ENCODE measurements around the gene ROBO1.

Gene ROBO1

DNA sequence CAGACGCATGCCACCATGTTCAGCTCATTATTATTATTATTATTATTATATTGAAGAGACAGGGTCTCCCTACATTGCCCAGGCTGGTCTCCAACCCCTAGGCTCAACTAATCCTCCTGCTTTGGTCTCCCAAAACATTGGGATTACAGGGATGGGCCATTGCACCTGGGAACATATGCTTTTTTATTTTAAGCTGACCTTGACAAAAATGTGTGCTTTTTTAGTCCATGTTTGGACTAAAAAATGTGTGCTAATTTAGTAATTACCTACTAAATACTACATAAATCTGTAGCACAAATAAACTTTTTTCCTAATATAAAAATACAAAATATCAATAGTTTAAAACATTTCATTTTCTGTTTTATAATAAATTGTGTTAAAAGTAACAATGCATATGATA, 693.2 kb downstream of the ROBO1 start:
- no peaks in the 10 kb centered on the region for H3K27me3 ChIP-seq (ENCODE audit: low read depth)
- peaks cover 5% of the 10 kb centered on the region; the same call in 1 of the 2 replicates for H3K4me1 ChIP-seq
- no peaks in the 10 kb centered on the region for H3K36me3 ChIP-seq (replicated peaks)
- H3K9me3 ChIP-seq, result no peaks in the 10 kb centered on the region
- DNase-seq (ENCODE audit: low spot score in 2 of 2), result no peak
- H3K4me3 ChIP-seq, result no peak overlapping the region
- in situ Hi-C loops (cut with MboI; ENCODE audit: low sequenced_read_pairs), result no loop called here

DNA sequence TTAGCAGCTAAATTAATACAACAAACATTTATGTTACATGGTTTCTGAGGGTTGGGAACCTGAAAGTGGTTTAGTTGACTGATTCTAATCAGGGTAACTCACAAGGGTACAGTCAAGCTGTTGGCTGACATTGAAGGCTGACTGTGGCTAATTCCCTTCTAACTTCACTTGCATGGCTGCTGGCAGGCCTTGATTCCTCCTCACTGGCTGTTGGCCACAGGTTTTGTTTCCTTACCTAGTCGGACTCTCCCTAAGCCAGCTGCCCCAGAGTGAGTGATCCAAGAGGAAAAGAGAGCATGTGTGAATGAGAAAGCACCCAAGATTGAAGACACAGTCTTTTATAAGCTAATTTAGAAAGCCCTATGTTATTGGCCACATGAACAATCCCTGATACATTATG, 700.1 kb downstream of the ROBO1 start:
- Histone ChIP-seq H3K27me3 (ENCODE audit: low read depth) (no peaks in the 10 kb centered on the region), H3K4me3 (no peak overlapping the region), H3K36me3 (replicated peaks) (no peaks in the 10 kb centered on the region), H3K9me3 (no peaks in the 10 kb centered on the region), H3K4me1 (peaks cover 36% of the 10 kb centered on the region)
- peak in 1 of 2 experiments; percentile 20 for DNase-seq (ENCODE audit: low spot score in 2 of 2)
- in situ Hi-C loops (cut with MboI; ENCODE audit: low sequenced_read_pairs), result no loop called here

- in situ Hi-C loops (cut with MboI; ENCODE audit: low sequenced_read_pairs), result no loop called here
- peak in 1 of 2 experiments; percentile 93 for DNase-seq (ENCODE audit: low spot score in 2 of 2)
- H3K4me3 ChIP-seq, result no peak overlapping the region
- peaks cover 36% of the 10 kb centered on the region for H3K4me1 ChIP-seq
- no peaks in the 10 kb centered on the region for H3K27me3 ChIP-seq (ENCODE audit: low read depth)
- no peaks in the 10 kb centered on the region for H3K9me3 ChIP-seq
- H3K36me3 ChIP-seq (replicated peaks), result no peaks in the 10 kb centered on the region
These were observed 701.3 kb downstream of the ROBO1 start for GRCh38 chr3:79066481-79066880.

DNA sequence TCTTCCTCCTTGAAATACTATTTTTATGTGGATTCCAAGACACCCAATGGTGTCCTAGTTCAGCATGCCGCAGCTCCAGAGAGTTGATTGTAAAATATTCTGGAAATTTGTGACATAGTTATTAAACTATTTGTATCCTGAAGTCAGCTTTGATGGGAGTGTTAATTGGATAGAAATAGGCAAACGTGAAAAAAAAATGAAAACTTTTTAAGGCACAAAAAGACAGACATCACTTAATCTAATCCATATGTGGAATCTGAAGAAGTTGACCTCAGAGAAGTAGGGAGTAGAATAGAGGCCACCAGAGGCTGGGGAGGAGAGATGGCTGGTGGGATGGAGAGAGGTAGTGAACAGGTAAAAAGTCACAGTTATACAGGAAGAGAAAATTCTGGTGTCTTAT, 704.2 kb downstream of the ROBO1 start:
- Histone ChIP-seq H3K36me3 (replicated peaks) (no peaks in the 10 kb centered on the region), H3K4me1 (peaks cover 27% of the 10 kb centered on the region), H3K4me3 (no peak overlapping the region), H3K9me3 (peaks cover 4% of the 10 kb centered on the region; the same call in 1 of the 2 replicates), H3K27me3 (ENCODE audit: low read depth) (no peaks in the 10 kb centered on the region)
- no peak for DNase-seq (ENCODE audit: low spot score in 2 of 2)
- in situ Hi-C loops (cut with MboI; ENCODE audit: low sequenced_read_pairs), result no loop called here

DNA sequence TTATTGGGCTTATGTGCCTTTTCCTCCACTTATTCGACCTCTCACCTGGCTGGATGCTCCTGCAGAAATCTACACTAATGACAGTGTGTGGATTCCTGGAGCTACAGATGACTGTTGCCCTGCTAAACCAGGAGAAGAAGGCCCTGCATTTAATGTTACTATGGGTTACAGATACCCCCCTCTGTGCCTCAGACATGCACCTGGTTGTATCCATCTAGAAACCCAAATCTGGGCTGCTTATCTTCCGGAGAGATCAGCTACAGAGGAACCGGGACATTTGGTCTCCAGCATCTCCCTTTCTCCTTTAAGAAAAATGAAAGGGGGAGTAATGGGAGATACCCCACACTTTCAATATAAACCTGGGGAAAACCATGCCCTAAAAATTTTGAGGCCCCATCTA, 710.0 kb downstream of the ROBO1 start:
- H3K27me3 ChIP-seq (ENCODE audit: low read depth), result no peaks in the 10 kb centered on the region
- no peak for DNase-seq (ENCODE audit: low spot score in 2 of 2)
- H3K4me3 ChIP-seq, result no peak overlapping the region
- peaks cover 4% of the 10 kb centered on the region for H3K9me3 ChIP-seq
- H3K36me3 ChIP-seq (replicated peaks), result no peaks in the 10 kb centered on the region
- in situ Hi-C loops (cut with MboI; ENCODE audit: low sequenced_read_pairs), result no loop called here
- no peaks in the 10 kb centered on the region for H3K4me1 ChIP-seq

- Histone ChIP-seq H3K9me3 (peaks cover 13% of the 10 kb centered on the region), H3K4me3 (no peak overlapping the region), H3K36me3 (replicated peaks) (no peaks in the 10 kb centered on the region), H3K27me3 (ENCODE audit: low read depth) (no peaks in the 10 kb centered on the region), H3K4me1 (no peaks in the 10 kb centered on the region)
- DNase-seq (ENCODE audit: low spot score in 2 of 2), result no peak
- in situ Hi-C loops (cut with MboI; ENCODE audit: low sequenced_read_pairs), result no loop called here
These were observed 711.3 kb downstream of the ROBO1 start for GRCh38 chr3:79056498-79056897.

GRCh38 chr3:79052054-79052681, 715.6 kb downstream of the ROBO1 start:
- Histone ChIP-seq H3K27me3 (ENCODE audit: low read depth) (no peaks in the 10 kb centered on the region), H3K9me3 (peaks cover 9% of the 10 kb centered on the region; the same call in 1 of the 2 replicates), H3K4me3 (no peak overlapping the region), H3K4me1 (no peaks in the 10 kb centered on the region), H3K36me3 (replicated peaks) (no peaks in the 10 kb centered on the region)
- in situ Hi-C loops (cut with MboI; ENCODE audit: low sequenced_read_pairs), result no loop called here
- peak in 1 of 2 experiments; percentile 43 for DNase-seq (ENCODE audit: low spot score in 2 of 2)

GRCh38 chr3:79047581-79047980, 720.2 kb downstream of the ROBO1 start:
- Histone ChIP-seq H3K27me3 (ENCODE audit: low read depth) (no peaks in the 10 kb centered on the region), H3K9me3 (peaks cover 7% of the 10 kb centered on the region; the same call in 1 of the 2 replicates), H3K36me3 (replicated peaks) (no peaks in the 10 kb centered on the region), H3K4me1 (no peaks in the 10 kb centered on the region), H3K4me3 (no peak overlapping the region)
- no peak for DNase-seq (ENCODE audit: low spot score in 2 of 2)
- in situ Hi-C loops (cut with MboI; ENCODE audit: low sequenced_read_pairs), result no loop called here

- no peaks in the 10 kb centered on the region for H3K27me3 ChIP-seq (ENCODE audit: low read depth)
- in situ Hi-C loops (cut with MboI; ENCODE audit: low sequenced_read_pairs), result no loop called here
- H3K36me3 ChIP-seq (replicated peaks), result no peaks in the 10 kb centered on the region
- no peak overlapping the region for H3K4me3 ChIP-seq
- H3K9me3 ChIP-seq, result no peaks in the 10 kb centered on the region
- DNase-seq (ENCODE audit: low spot score in 2 of 2), result no peak
- no peaks in the 10 kb centered on the region for H3K4me1 ChIP-seq
These were observed 726.2 kb downstream of the ROBO1 start for GRCh38 chr3:79041621-79042020.

GRCh38 chr3:79040701-79041100, 727.1 kb downstream of the ROBO1 start:
- in situ Hi-C loops (cut with MboI; ENCODE audit: low sequenced_read_pairs), result no loop called here
- Histone ChIP-seq H3K27me3 (ENCODE audit: low read depth) (no peaks in the 10 kb centered on the region), H3K36me3 (replicated peaks) (no peaks in the 10 kb centered on the region), H3K4me3 (no peak overlapping the region), H3K9me3 (no peaks in the 10 kb centered on the region), H3K4me1 (no peaks in the 10 kb centered on the region)
- no peak for DNase-seq (ENCODE audit: low spot score in 2 of 2)

DNA sequence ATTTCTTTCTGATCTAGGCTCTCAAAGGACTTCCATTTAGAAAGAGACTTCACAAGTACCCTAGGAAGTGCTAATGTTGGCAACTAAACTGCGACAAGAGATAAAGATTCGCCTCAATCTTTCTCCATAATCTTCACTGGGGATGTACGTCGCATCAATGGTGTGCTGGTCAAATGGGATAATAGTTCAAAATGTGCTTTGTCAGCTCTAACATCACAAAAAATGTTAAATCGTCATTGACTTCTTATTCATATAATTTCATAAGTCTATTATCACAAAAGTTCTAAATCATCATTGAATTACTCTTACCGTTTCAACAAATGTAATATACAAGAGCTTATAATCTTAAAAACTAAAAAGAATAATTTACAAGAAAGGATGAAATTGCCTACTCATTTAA, 727.7 kb downstream of the ROBO1 start:
- in situ Hi-C loops (cut with MboI; ENCODE audit: low sequenced_read_pairs), result no loop called here
- H3K4me3 ChIP-seq, result no peak overlapping the region

GRCh38 chr3:79039192-79039591, 728.6 kb downstream of the ROBO1 start:
- Histone ChIP-seq H3K4me3 (no peak overlapping the region), H3K4me1 (no peaks in the 10 kb centered on the region), H3K9me3 (no peaks in the 10 kb centered on the region), H3K27me3 (ENCODE audit: low read depth) (no peaks in the 10 kb centered on the region), H3K36me3 (replicated peaks) (no peaks in the 10 kb centered on the region)
- in situ Hi-C loops (cut with MboI; ENCODE audit: low sequenced_read_pairs), result no loop called here
- DNase-seq (ENCODE audit: low spot score in 2 of 2), result no peak

More for the DNA sequence above, 727.7 kb downstream of the ROBO1 start:
- H3K36me3 ChIP-seq (replicated peaks), result no peaks in the 10 kb centered on the region
- no peaks in the 10 kb centered on the region for H3K27me3 ChIP-seq (ENCODE audit: low read depth)
- H3K4me1 ChIP-seq, result no peaks in the 10 kb centered on the region
- H3K9me3 ChIP-seq, result no peaks in the 10 kb centered on the region
- no peak for DNase-seq (ENCODE audit: low spot score in 2 of 2)

DNA sequence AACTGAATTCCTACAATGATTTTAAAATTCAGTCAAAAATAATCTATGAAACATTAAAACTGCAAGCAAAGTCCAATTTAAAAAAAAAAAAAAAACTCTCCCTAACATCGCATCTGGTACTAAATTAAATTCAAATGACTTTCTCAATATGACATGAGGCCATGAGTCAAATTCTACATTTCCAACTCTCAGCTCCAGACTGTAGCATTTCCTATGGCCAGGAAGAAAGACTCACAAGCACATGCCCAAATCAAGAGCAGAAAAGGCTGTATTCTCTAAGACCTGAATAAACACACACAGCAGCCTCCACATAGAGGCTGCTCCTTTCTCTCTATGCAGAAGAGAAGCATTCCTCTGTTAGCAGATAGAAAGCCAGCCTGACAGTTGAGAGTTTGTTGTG, 729.2 kb downstream of the ROBO1 start:
- no peaks in the 10 kb centered on the region for H3K4me1 ChIP-seq
- H3K36me3 ChIP-seq (replicated peaks), result no peaks in the 10 kb centered on the region
- H3K4me3 ChIP-seq, result no peak overlapping the region
- H3K27me3 ChIP-seq (ENCODE audit: low read depth), result no peaks in the 10 kb centered on the region
- no peaks in the 10 kb centered on the region for H3K9me3 ChIP-seq
- no peak for DNase-seq (ENCODE audit: low spot score in 2 of 2)
- in situ Hi-C loops (cut with MboI; ENCODE audit: low sequenced_read_pairs), result no loop called here

DNA sequence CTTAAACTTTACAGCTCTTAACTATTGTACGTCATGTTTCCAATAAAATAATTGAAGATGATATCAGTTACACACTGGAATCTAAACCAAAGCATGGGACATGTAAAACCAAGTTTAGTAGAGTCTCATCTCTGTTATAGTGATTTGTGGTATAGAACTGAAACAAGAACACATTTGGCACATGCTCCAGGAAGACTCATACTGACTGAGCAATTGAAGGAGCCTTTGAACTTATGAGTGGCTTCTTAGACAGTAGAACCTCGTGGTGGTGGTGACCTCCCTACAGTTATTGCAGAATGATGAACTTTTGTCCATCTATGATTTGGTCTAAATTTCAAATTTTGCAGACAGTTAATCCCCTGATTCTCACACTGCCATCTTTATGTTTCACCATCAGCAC, 729.7 kb downstream of the ROBO1 start:
- no peaks in the 10 kb centered on the region for H3K4me1 ChIP-seq
- no peak overlapping the region for H3K4me3 ChIP-seq
- H3K9me3 ChIP-seq, result no peaks in the 10 kb centered on the region
- DNase-seq (ENCODE audit: low spot score in 2 of 2), result no peak
- no peaks in the 10 kb centered on the region for H3K27me3 ChIP-seq (ENCODE audit: low read depth)
- in situ Hi-C loops (cut with MboI; ENCODE audit: low sequenced_read_pairs), result no loop called here
- no peaks in the 10 kb centered on the region for H3K36me3 ChIP-seq (replicated peaks)

Data from HAP-1 (cell line).